ENCODE measurements around the gene ABHD11.
"Not testable (repeated sequence)": the region's sequence is repeated elsewhere in the genome, so short reads cannot be mapped to it uniquely, and the experiment has no call there.

Gene ABHD11, protein sequence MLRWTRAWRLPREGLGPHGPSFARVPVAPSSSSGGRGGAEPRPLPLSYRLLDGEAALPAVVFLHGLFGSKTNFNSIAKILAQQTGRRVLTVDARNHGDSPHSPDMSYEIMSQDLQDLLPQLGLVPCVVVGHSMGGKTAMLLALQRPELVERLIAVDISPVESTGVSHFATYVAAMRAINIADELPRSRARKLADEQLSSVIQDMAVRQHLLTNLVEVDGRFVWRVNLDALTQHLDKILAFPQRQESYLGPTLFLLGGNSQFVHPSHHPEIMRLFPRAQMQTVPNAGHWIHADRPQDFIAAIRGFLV

DNA sequence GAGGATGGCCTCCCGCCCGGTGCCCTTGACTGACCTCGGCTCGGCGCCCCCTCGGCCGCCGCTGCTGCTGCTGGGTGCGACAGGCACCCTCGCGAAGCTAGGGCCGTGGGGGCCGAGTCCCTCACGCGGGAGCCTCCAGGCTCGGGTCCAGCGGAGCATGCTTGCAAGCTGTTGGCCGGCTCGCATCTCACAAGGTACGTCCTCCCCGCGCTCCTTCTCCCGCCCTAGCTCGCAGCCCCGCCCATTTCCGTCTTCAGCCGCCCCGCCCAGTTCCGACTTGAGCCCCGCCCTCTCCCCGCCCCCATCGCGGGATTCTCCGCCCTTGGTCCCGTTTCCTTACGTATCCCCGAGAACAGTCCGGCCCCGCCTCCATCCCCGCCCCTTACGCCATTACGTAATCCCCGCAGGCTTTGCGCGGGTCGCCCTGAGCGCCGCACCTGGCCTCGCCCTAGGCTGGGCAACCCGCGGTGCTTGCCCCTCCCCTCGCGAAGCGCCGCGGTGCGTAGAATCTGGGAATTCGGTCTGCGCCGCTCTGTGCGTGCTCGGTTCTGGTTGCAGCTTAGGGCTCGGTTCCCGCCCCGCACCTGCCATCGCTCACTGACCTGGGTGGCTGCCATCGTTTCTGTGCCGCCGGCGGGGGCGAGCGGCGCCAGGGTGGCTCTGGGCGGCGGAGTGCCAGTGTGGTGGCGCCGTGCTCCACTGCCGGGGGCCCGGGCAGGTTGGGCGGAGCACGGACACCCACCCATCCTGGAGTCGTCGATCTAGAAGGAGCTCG, at the start of gene ABHD11:
Gene ABHD11, minus strand, starts transcription at position 191 of the 775 bp plus-strand sequence. Its CDS starts 32 bp downstream, at position 159.
- peak; percentile 98 to 99 for DNase-seq (ENCODE audit: low read depth in 1 of 2, low spot score in 1 of 2)

DNA sequence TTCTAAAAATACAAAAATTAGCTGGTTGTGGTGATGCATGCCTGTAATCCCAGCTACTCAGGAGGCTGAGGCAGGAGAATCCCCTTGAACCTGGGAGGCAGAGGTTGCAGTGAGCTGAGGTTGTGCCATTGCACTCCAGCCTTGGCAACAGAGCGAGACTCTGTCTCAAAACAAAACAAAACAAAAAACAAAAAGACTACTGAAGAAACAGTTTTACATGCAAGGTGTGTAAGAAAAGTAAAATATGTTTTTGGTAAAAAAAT, 49.1 kb upstream of the ABHD11 start:
- not testable (repeated sequence) for DNase-seq (ENCODE audit: low read depth in 1 of 2, low spot score in 1 of 2)

DNA sequence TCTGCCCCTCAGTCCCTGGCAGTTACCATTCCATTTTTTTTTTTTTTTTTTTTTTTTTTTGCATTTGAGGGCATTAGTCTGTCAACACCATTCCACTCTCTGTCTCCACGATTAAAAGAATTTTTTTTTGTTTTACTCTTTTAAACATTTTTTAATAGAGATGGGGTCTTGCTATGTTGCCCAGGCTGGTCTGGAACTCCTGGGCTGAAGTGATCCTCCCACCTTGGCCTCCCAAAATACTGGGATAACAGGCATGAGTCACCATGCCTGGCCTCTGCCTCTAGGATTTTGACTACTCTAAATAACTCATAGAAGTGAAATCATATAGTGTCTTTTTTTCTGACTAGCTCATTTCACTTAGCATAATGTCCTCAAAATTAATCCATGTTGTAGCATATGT, 48.0 kb upstream of the ABHD11 start:
- DNase-seq (ENCODE audit: low read depth in 1 of 2, low spot score in 1 of 2) = no peak

DNA sequence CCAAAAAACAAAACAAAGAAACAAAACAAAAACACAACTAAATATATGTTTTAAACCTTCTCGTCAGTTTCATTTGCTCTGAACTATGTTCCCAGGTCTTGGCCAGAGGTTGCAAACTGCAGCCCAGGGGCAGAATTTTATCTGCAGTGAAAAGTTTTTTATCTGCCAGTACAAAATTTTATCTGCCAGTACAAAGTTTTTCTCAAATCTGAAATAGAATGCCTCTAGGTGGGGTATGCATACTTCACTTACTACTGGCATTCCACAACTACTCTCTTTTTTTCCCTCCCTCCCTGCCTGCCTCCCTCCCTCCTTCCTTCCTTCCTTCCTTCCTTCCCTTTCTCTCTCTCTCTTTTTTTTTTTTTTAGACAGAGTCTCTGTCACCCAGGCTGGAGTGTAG, 40.9 kb upstream of the ABHD11 start:
- no peak for DNase-seq (ENCODE audit: low read depth in 1 of 2, low spot score in 1 of 2)

DNA sequence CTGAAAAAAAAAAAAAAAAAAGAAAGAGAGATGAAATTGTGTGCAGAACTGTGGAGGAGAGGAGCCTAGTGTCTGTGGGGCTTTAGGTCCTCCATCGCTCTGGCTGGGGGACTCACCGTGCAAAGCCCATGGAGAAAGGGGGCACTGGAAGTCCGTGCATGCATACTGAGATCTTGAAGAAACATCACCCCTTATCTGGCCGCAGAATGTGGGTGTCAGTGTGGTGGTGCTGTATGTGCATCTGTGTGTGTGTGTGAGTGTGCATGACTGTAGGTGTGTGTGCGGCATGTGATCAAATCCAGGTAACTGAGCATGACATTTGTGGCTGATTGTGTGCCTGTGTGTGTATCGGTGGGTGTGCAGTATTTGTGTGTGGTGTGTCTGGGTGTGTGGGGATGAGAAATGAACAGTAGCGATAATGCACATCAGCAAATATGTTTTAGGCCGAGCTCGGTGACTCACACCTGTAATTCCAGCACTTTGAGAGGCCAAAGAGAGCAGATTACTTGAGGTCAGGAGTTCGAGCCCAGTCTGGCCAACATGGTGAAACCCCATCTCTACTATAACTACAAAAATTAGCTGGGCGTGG, 40.3 kb upstream of the ABHD11 start:
- DNase-seq (ENCODE audit: low read depth in 1 of 2, low spot score in 1 of 2) = no peak

DNA sequence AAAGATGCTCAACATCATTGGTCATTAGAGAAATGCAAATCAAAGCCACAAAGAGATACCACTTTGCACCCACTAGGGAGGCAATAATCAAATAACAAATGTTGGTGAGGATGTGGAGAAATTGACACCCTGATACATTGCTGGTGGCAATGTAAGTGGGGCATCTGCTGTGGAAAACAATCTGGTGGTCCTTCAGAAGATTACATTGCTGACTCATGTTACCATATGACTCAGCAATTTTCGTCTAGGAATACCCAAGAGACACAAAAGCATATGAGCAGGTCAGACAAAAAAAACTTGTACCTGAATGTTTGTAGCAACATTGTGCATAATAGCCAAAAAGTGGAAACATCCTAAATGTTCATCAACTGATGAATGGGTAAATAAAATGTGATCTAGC, 36.3 kb upstream of the ABHD11 start:
- no peak for DNase-seq (ENCODE audit: low read depth in 1 of 2, low spot score in 1 of 2)

DNA sequence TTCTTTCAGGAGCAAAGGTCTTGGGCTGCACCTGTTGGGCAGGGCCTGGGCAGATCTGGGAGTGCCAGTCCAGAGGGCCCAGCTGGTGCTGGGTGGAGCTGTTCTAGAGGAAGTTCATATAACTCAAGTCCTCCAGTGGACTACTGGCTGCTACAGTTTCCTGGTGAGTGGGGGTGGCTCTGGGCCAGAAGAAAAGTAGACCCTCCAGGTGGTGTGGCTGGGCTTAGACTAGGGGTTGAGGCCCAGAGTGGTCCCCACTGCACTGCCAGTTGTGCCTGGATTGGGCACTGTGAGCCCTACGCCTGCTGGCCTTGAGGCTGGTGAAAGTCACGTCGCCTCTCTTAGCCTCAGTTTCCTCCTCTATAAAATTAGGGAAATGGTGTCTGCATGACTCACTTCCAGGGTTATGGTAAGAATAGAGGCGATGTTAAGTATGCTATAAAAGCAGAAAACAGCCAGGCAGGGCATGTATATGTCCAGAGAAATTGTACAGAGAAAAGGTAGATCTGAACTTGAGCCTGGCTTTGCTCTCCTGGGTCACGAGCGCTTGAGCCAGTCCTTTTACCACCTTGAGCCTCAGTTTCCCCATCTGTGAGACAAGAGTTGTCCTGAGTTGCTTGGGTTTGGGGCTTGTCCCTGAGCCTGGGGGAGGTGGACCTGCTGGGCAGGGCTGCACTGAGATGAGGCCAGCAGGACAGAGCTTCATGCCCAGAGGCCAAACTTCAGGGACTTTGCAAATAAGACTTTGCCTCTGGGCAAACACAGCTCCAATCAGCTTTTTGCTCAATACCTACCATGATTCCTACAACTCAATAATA, 35.3 kb upstream of the ABHD11 start:
- DNase-seq (ENCODE audit: low read depth in 1 of 2, low spot score in 1 of 2) = no peak

DNA sequence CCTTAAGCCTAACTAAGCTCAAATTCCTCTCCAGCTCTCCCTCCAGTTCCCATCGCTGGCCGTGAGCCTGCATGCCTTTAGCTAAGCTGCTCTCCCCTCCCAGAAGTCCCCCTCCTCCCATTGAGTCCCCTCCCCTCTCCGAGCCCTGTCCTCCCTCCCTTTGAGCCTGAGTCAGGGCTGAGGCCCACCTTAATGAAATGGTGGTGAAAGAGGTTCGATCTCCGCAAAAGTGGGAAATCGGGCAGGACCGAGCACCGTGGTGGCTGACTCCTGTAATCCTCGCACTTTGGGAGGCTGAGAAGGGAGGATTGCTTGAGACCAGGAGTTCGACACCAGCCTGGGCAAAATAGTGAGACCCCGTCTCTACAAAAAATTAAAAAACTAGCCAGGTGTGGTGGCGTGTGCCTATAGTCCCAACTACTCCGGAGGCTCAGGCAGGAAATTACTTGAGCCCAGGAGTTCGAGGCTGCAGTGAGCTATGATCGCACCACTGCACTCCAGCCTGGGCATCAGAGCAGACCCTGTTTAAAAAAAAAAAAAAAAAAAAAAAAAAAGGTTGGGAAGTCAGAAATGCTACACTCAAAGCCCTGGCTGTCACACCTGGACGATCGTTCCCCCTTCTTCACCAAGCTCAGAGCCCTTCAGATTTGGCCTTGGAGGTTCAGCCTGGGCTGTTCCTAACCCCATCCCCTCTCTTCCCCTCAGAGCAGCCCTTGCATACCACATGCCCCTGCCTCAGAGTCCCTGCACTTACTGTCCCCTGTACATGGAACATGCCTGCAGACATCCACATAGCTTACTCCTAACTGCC, 32.5 kb upstream of the ABHD11 start:
- no peak for DNase-seq (ENCODE audit: low read depth in 1 of 2, low spot score in 1 of 2)

DNA sequence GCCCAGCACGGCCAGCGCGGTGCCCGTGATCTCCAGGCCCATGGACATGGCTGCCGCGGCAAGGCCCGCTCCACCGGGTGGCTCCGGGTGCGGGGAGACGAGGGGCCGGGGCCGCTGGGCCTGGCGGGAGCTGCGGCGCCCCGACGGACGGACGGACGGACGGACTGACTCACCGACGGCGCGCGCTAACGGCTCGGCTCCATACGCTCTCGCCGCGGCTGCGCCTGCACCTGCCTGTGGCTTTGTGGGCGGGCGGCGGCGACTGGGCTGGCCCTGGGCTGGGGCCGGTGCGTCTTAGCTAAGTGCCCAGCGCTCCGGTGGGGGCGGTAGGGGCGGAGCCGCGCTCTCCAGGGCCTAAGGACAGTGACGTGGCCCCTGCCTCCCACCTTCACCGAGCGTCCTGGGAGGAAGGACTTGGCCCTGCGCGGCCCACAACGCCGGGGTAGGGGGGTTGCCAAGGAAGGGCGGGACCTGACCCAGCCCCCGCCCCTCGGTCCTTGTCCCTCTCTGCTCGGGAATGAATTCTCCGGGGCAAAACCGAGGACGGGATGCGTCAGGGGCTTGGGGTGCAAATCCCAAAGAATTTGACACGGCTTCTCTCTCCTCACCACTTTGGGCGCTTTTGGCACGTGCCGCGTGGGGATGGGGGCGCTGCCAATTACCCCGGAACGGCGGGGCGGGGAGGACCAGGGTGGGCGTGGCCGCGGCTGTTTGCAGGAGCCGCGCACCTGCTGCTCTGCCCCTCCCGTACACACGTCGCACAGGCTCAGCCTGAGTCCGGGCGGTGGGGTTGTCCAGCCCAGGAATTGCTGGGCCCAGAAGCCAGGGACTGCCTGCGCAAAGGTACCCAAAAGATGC, 31.6 kb upstream of the ABHD11 start, which contains the start of gene CLDN3:
Gene CLDN3, minus strand, starts transcription at position 269 of the 858 bp plus-strand sequence. Its CDS starts 221 bp downstream, at position 48.
- no peak for DNase-seq (ENCODE audit: low read depth in 1 of 2, low spot score in 1 of 2)

DNA sequence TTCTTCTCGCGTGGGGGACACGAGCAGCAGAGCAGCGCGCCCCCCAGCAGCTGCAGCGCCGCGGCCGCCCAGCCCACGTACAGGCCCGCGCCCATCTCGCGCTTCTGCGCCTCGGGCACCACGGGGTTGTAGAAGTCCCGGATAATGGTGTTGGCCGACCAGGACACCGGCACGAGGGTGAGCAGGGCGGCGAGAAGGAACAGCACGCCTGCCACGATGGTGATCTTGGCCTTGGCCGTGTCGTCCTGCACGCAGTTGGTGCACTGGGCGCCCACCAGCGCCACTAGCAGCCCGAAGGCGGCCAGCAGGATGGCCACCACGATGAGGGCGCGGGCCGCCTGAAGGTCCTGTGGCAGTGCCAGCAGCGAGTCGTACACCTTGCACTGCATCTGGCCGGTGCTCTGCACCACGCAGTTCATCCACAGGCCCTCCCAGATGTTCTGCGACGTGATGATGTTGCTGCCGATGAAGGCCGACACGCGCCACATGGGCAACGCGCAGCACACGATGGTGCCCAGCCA, 30.9 kb upstream of the ABHD11 start:
- no peak for DNase-seq (ENCODE audit: low read depth in 1 of 2, low spot score in 1 of 2)

DNA sequence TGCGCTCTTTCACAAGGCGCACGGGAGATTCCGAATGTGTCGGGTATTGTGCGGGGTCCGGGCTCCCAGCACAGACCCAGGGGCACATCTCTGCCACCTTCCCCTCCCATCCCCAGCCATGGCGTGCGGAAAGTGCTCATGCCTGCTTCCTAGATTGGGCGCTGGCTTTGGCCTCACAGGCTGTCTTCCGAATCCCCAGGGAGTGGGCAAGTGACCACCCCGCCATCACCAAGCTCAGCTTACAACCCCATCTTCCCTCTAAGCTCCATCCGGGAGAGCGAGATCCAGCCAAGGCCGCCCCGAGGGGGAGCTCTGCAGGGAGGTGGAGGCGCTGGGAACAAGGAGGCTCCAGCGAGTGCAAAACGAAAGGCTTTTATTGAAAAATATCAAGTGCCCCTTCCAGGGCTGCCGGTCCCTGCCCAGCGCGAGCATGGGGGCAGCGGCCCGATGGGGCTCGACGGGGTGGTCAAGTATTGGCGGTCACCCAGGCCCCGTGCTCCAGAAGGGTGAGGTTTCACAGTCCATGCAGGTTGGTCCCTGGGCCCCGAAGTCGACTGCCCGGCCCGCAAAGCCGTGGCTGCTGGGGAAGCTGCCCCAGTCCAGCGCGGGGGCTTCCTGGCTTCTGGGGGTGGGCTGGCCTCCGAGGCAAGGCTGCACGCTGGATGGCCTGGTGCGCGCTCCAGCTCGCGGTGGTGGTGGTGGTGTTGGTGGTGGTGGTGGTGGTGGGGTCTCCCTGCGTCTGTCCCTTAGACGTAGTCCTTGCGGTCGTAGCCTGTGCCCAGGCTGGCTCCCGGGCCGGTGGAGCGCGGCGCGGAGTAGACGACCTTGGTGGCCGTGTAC, 30.3 kb upstream of the ABHD11 start:
- no peak for DNase-seq (ENCODE audit: low read depth in 1 of 2, low spot score in 1 of 2)

DNA sequence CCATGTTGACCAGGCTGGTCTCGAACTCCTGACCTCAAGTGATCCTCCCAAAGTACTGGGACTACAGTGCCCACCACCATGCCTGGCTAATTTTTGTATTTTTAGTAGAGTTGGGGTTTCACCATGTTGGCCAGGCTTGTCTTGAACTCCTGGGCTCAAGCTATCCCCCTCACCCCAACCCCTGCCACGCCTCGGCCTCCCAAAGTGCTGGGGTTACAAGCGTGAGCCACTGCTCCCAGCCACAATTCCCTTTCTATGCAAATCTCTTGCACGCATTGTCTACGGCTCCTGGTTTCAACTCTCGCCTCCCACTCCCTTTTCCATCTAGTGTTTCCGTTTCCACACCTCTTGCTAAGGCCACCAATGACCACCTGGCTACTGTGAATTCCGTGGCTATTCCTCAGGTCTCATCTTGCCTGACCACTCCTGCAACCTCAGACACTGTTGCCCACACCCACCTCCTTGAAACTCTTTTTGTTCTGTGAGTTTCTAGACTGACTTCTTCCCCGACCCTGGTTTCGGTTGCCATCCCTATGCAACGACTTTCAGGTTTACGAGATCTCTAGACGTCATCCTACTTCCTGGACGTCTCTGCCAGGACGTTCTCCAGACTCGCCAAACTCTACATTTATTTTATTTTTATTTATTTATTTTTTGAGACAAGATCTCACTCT, 28.1 kb upstream of the ABHD11 start:
- DNase-seq (ENCODE audit: low read depth in 1 of 2, low spot score in 1 of 2) = no peak

DNA sequence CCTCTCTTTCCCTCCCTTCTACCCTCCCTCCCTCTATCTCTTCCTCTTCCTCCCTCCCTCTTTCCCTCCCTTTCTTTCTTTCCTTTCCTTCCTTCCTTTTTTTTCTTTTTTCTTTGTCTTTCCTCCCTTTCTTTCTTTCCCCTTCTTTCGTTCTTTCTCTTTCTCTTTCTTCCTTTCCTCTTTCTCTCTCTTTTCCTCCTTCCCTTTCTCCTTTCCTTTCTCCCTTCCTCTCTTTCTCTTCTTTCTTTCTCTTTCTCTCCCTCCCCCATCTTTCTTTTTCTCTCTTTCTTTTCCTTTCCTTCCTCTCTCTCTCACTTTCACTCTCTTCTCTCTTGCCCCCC, 24.0 kb upstream of the ABHD11 start:
- DNase-seq (ENCODE audit: low read depth in 1 of 2, low spot score in 1 of 2) = no peak

DNA sequence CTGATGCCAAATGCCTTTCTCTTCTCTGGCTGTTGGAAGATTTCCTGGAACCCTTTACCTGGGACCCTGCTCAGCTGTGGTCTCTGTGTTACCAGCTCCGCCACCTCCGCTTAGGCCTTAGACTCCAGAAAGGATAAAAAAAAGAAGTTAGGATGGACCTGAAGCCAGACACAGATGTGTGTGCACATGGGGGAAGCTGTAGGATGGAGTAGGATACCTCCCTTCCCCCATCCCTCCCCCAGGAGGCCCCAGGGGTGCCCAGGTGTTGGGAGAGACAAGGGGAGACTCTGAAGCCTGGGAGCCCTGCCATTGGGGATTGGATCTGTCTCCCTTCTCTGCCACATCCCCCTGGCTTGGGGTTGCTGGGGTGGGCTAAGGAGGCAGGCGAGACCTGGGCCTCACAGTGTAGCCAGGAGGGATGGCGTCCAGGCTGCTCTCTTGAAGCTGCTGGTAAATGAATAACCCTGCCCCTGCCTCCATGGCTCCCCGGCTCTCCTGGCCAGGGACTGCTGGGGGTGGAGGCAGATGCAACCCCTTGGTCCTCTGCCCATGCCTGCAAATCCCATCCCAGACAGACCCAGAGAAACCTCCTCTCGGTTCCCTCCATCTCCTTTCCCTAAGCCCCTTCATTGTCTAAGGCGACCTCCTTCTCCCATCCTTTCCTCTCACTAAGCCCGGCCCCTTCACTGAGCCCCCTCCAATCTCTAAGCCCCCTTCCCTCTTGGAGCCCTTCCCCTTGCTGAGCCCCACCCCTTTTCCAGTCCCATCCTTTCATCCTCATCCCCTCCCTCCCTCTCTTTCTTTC, 23.5 kb upstream of the ABHD11 start:
- DNase-seq (ENCODE audit: low read depth in 1 of 2, low spot score in 1 of 2) = no peak

DNA sequence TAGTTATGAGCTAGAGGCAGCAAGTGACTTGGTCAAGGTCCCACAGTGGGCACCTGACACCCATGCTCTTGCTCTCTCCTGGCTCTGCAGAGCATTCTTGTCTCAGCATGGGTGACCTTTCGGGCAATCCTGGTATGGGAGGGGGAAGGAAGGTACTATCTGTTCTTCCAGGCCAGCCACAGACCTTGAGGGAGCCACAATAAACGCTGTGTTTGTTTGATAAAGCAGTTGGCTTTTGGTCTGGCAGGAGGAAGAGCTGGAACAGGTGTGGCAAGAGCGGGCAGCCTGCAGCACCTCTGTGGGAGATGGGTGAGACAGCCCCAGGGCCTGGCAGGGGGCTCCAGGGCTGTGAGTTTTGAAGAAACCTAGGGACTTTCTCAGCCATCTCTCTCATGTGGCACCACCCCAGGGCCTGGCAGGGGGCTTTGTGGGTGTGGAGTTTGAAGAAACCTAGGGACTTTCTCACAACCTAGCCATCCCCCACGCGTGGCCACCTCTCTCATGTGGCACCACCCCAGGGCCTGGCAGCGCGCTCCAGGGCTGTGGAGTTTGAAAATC, 20.1 kb upstream of the ABHD11 start:
- no peak for DNase-seq (ENCODE audit: low read depth in 1 of 2, low spot score in 1 of 2)

DNA sequence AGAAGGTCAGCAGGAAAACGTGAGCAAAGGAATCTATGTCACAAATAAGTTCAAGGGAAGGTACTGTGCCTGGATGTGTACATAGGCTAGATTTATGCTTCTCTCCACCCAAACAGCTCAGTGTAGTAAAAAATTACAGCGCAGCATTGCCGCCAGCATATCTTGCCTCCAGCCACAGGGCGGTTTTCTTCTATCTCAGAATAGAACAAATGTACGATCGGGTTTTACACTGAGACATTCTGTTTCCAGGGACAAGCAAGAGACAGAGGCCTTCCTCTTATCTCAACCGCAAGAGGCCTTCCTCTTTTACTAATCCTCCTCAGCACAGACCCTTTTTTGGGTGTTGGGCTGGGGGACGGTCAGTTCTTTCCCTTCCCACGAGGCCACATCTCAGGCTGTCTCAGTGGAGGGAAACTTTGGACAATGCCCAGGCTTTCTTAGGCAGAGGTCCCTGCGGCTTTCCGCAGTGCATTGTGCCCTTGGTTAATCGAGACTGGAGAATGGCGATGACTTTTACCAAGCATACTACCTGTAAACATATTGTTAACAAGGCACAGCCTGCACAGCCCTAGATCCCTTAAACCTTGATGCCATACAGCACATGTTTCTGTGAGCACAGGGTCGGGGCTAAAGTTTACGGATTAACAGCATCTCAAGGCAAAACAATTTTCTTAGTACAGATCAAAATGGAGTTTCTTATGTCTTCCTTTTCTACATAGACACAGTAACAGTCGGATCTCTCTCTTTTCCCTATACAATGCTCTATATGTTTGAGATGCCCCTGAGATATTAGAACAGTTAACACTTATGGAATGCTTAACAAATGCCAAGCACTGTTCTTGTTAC, 11.6 kb upstream of the ABHD11 start:
- no peak for DNase-seq (ENCODE audit: low read depth in 1 of 2, low spot score in 1 of 2)
